Esophagus muscularis mucosa (tissue), 4 donors: Measurements from ENCODE around the gene PAX9.

ENCODE experiments used
- CTCF ChIP-seq, 3 experiments: fragments of 200-600 bp in 2 of 3; fragments of 450-650 bp in 1 of 3; sonication (generic) in 2 of 3; IDR thresholded peaks; one replicate each; pipeline ENCODE4 v1.5.1; 2017 to 2019; ENCODE audit warnings: antibody characterized with exemption in 3 of 3, mild to moderate bottlenecking in 2 of 3, moderate library complexity in 1 of 3
- EP300 ChIP-seq: sonication (generic); formaldehyde crosslinking; IDR thresholded peaks from one replicate; pipeline ENCODE4 v1.6.1; 2017; ENCODE audit warnings: antibody characterized with exemption
- POLR2A ChIP-seq: fragments of 450-650 bp; IDR thresholded peaks from one replicate; pipeline ENCODE4 v1.6.1; 2017; ENCODE audit warnings: antibody characterized with exemption, moderate library complexity, mild to moderate bottlenecking, low read depth

GRCh38 chr14:36633580-36633979, 28.1 kb upstream of the PAX9 start:
- TF ChIP-seq POLR2A (no peak), CTCF (IDR thresholded peaks at IDR 0.05) (no peak), EP300 (no peak)
